HG02623 (cell line): Measurements from ENCODE around the gene PLBD2.

Experiments used
- ATAC-seq: cut with Tn5 transposase; IDR thresholded peaks from one replicate; pipeline ENCODE4 v1.9.1; 2021; ENCODE audit warnings: moderate library complexity; ENCODE audit not compliant: unreplicated experiment

Gene PLBD2

GRCh38 chr12:113414519-113415038 is 56.2 kb downstream of the PLBD2 start:
- ATAC-seq = no peak

GRCh38 chr12:113416091-113416754 is 57.8 kb downstream of the PLBD2 start:
- ATAC-seq = no peak

GRCh38 chr12:113418213-113418879 is 60.0 kb downstream of the PLBD2 start:
- no peak for ATAC-seq

- ATAC-seq = no peak
Measured at GRCh38 chr12:113420996-113421595, 62.7 kb downstream of the PLBD2 start.

GRCh38 chr12:113422030-113422885 is 63.9 kb downstream of the PLBD2 start, which contains the start of gene SDSL:
SDSL (plus strand) TSS chr12:113422380; CDS start chr12:113427983, 5,603 bp downstream.
- ATAC-seq = peak; percentile 85

GRCh38 chr12:113422886-113423669 is 64.7 kb downstream of the PLBD2 start:
- ATAC-seq = no peak

GRCh38 chr12:113424456-113424855 is 66.1 kb downstream of the PLBD2 start:
- ATAC-seq = no peak

- ATAC-seq = no peak
Measured at GRCh38 chr12:113424915-113425823, 66.8 kb downstream of the PLBD2 start.

GRCh38 chr12:113425960-113426453 is 67.6 kb downstream of the PLBD2 start:
- ATAC-seq = no peak

GRCh38 chr12:113427882-113428281 is 69.5 kb downstream of the PLBD2 start:
- no peak for ATAC-seq

GRCh38 chr12:113428482-113428881 is 70.1 kb downstream of the PLBD2 start:
- no peak for ATAC-seq

GRCh38 chr12:113432986-113433385 is 74.6 kb downstream of the PLBD2 start:
- no peak for ATAC-seq

- no peak for ATAC-seq
Measured at GRCh38 chr12:113435367-113435766, 77.0 kb downstream of the PLBD2 start.

- ATAC-seq = no peak
Measured at GRCh38 chr12:113436586-113436985, 78.2 kb downstream of the PLBD2 start.

- ATAC-seq = no peak
Measured at GRCh38 chr12:113436993-113437728, 78.8 kb downstream of the PLBD2 start.

GRCh38 chr12:113437729-113438100 is 79.3 kb downstream of the PLBD2 start:
- no peak for ATAC-seq

- ATAC-seq = no peak
Measured at GRCh38 chr12:113438523-113439300, 80.3 kb downstream of the PLBD2 start.

GRCh38 chr12:113439301-113439597 is 80.9 kb downstream of the PLBD2 start:
- no peak for ATAC-seq
